GM19452 (cell line): ENCODE data around the gene GDPD1.
"Not testable (repeated sequence)": the region's sequence is repeated elsewhere in the genome, so short reads cannot be mapped to it uniquely, and the experiment has no call there.

Experiments
- ATAC-seq: cut with Tn5 transposase; IDR thresholded peaks from one replicate; pipeline ENCODE4 v1.9.1; 2021; ENCODE audit not compliant: unreplicated experiment

GDPD1 gene

GRCh38 chr17:59244081-59244480 lies 23.8 kb downstream of the GDPD1 start:
- ATAC-seq: no peak

GRCh38 chr17:59254742-59255141 lies 34.4 kb downstream of the GDPD1 start:
- ATAC-seq: no peak

- ATAC-seq: no peak
Measured at GRCh38 chr17:59257101-59257500, 36.8 kb downstream of the GDPD1 start.

- no peak for ATAC-seq
Measured at GRCh38 chr17:59260722-59261121, 40.4 kb downstream of the GDPD1 start.

GRCh38 chr17:59266745-59267144 lies 46.4 kb downstream of the GDPD1 start:
- no peak for ATAC-seq

- ATAC-seq: no peak
Measured at GRCh38 chr17:59267776-59268175, 47.5 kb downstream of the GDPD1 start.

- no peak for ATAC-seq
Measured at GRCh38 chr17:59275618-59276017, 55.3 kb downstream of the GDPD1 start.

- peak; percentile 72 for ATAC-seq
Measured at GRCh38 chr17:59277031-59277430, 56.7 kb downstream of the GDPD1 start.

- ATAC-seq: no peak
Measured at GRCh38 chr17:59278406-59278805, 58.1 kb downstream of the GDPD1 start.

GRCh38 chr17:59284317-59284716 lies 64.0 kb downstream of the GDPD1 start:
- ATAC-seq: no peak

GRCh38 chr17:59287452-59287851 lies 67.1 kb downstream of the GDPD1 start:
- ATAC-seq: no peak

GRCh38 chr17:59287891-59288290 lies 67.6 kb downstream of the GDPD1 start:
- no peak for ATAC-seq

- ATAC-seq: no peak
Measured at GRCh38 chr17:59289981-59290301, 69.6 kb downstream of the GDPD1 start.

GRCh38 chr17:59290302-59290998 lies 70.1 kb downstream of the GDPD1 start:
- ATAC-seq: not testable (repeated sequence)

GRCh38 chr17:59292174-59292523 lies 71.8 kb downstream of the GDPD1 start:
- ATAC-seq: no peak

GRCh38 chr17:59296190-59296589 lies 75.9 kb downstream of the GDPD1 start:
- ATAC-seq: no peak

- no peak for ATAC-seq
Measured at GRCh38 chr17:59298521-59298920, 78.2 kb downstream of the GDPD1 start.

GRCh38 chr17:59299400-59300092 lies 79.2 kb downstream of the GDPD1 start:
- ATAC-seq: no peak

- ATAC-seq: no peak
Measured at GRCh38 chr17:59300941-59301340, 80.6 kb downstream of the GDPD1 start.

- ATAC-seq: no peak
Measured at GRCh38 chr17:59304811-59305210, 84.5 kb downstream of the GDPD1 start.

- no peak for ATAC-seq
Measured at GRCh38 chr17:59310263-59310920, 90.1 kb downstream of the GDPD1 start.

GRCh38 chr17:59311051-59311468 lies 90.7 kb downstream of the GDPD1 start:
- ATAC-seq: no peak
